H1 (cell line): ENCODE data around the gene OMP. TPM values are rescaled to one million over a fixed set of nuclear protein-coding genes. Genes with fewer than 3 reads are reported as not detected.

Source experiments
- SAP30 ChIP-seq: fragments of 300-600 bp; sonication (generic); IDR thresholded peaks from 2 replicates; pipeline ENCODE4 v1.7.1; 2012; ENCODE audit warnings: low read length, moderate library complexity, mild to moderate bottlenecking, inconsistent platforms; ENCODE audit not compliant: insufficient read depth, insufficient replicate concordance
- polyA plus RNA-seq, 7 experiments: library from polyadenylated mRNA; depleted of rRNA in 3 of 7; stranded (reverse) in 5 of 7; unstranded in 2 of 7; fragments of >200 nt in 5 of 7; fragments of 200-250 nt in 2 of 7; gene quantifications; 1 replicate in 5 of 7; 2 replicates in 1 of 7; 4 replicates in 1 of 7; pipeline versions ENCODE4 v1.2.1 to v1.2.3, GENCODE V29; 2011 to 2013; ENCODE audit warnings: missing spikeins in 2 of 7, mixed read lengths in 2 of 7
- total RNA-seq: library from RNA; stranded (reverse); fragmentation: NEBNext Ultra II Directional; extraction: Animal tissue kit (Norgen Biotek cat#: 25700); gene quantifications from 2 replicates; pipeline ENCODE4 v1.2.1, GENCODE V29; 2021

OMP gene
- total and polyA plus RNA-seq, 2 of the 8 experiments (the other 6 are each of a cell fraction or from before 2014, with no cell fraction given), result not detected

- no peak for TF ChIP-seq SAP30
Measured at GRCh38 chr11:77126156-77126775, 23.6 kb downstream of the OMP start (continued).
